HG02798 (cell line): Measurements from ENCODE around the gene EAF2.
"Not testable (repeated sequence)": the region's sequence is repeated elsewhere in the genome, so short reads cannot be mapped to it uniquely, and the experiment has no call there.

Source experiments
- ATAC-seq: cut with Tn5 transposase; IDR thresholded peaks from one replicate; pipeline ENCODE4 v1.9.1; 2021; ENCODE audit warnings: mild to moderate bottlenecking; ENCODE audit not compliant: unreplicated experiment, poor library complexity

The EAF2 gene

GRCh38 chr3:121855555-121855954 lies 20.5 kb downstream of the EAF2 start:
- no peak for ATAC-seq

GRCh38 chr3:121857778-121858177 lies 22.8 kb downstream of the EAF2 start:
- not testable (repeated sequence) for ATAC-seq

- ATAC-seq, result not testable (repeated sequence)
Observed at GRCh38 chr3:121863247-121863646, 28.2 kb downstream of the EAF2 start.

- ATAC-seq, result no peak
Observed at GRCh38 chr3:121863801-121864200, 28.8 kb downstream of the EAF2 start.

- ATAC-seq, result no peak
Observed at GRCh38 chr3:121869736-121870135, 34.7 kb downstream of the EAF2 start.

GRCh38 chr3:121870717-121871116 lies 35.7 kb downstream of the EAF2 start:
- ATAC-seq, result no peak

GRCh38 chr3:121871430-121871829 lies 36.4 kb downstream of the EAF2 start:
- no peak for ATAC-seq

GRCh38 chr3:121878411-121878810 lies 43.4 kb downstream of the EAF2 start:
- ATAC-seq, result no peak

- ATAC-seq, result no peak
Observed at GRCh38 chr3:121883507-121883906, 48.5 kb downstream of the EAF2 start.

GRCh38 chr3:121885386-121885785 lies 50.4 kb downstream of the EAF2 start:
- ATAC-seq, result no peak

GRCh38 chr3:121894301-121894990 lies 59.4 kb downstream of the EAF2 start, which contains the start of gene SLC15A2:
Gene SLC15A2 (plus strand): TSS chr3:121894401. CDS start chr3:121894477, 76 bp downstream.
- ATAC-seq, result no peak

- ATAC-seq, result no peak
Observed at GRCh38 chr3:121895121-121895520, 60.1 kb downstream of the EAF2 start.

- ATAC-seq, result no peak
Observed at GRCh38 chr3:121895736-121896135, 60.7 kb downstream of the EAF2 start.

GRCh38 chr3:121896823-121897222 lies 61.8 kb downstream of the EAF2 start:
- ATAC-seq, result no peak

- no peak for ATAC-seq
Observed at GRCh38 chr3:121897296-121897695, 62.3 kb downstream of the EAF2 start.

- no peak for ATAC-seq
Observed at GRCh38 chr3:121913305-121913990, 78.4 kb downstream of the EAF2 start.

- ATAC-seq, result no peak
Observed at GRCh38 chr3:121914081-121914998, 79.3 kb downstream of the EAF2 start.

GRCh38 chr3:121916189-121916588 lies 81.2 kb downstream of the EAF2 start:
- ATAC-seq, result no peak

- ATAC-seq, result no peak
Observed at GRCh38 chr3:121918779-121919483, 83.9 kb downstream of the EAF2 start.

GRCh38 chr3:121924734-121925133 lies 89.7 kb downstream of the EAF2 start:
- ATAC-seq, result no peak
